Measurements from ENCODE around the gene TP53BP2. TPM values are rescaled to one million over a fixed set of nuclear protein-coding genes. Genes with fewer than 3 reads are reported as not detected.

TP53BP2 gene
- total RNA-seq, 1 donor, result 32.7 TPM

DNA sequence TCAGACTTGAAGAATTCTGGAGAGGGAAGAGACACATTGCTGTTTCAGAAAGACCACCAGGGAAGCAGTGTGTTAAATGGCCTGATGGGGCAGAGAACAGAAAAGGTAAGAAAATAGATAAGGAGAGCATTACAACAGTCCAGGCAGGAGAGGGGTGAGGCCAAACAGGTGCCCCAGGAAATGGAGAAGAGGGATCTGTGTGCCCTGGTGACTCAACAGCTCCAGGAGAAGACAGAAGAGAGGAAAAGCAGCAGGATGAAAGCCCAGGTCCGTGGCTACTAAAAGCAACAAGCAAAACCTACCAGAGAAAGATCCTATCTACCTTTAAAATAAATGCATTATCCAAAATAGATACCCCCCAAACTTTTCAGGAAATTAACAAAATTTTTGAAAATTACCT is 9.2 kb downstream of the TP53BP2 start:
- no peak for DNase-seq (ENCODE audit: low read depth)
- H3K4me3 ChIP-seq (ENCODE audit: low read depth, low read length), result no peak overlapping the region
- TF ChIP-seq CTCF (IDR thresholded peaks at IDR 0.05; ENCODE audit: insufficient read depth, low read length), result no peak

- TF ChIP-seq CTCF (IDR thresholded peaks at IDR 0.05; ENCODE audit: insufficient read depth, low read length), result no peak
- no peak overlapping the region for H3K4me3 ChIP-seq (ENCODE audit: low read depth, low read length)
Observed at GRCh38 chr1:223835754-223836153, 10.0 kb downstream of the TP53BP2 start.

GRCh38 chr1:223834660-223835263 is 11.0 kb downstream of the TP53BP2 start:
- peak; percentile 91 for DNase-seq (ENCODE audit: low read depth)
- peak overlapping the region; percentile 27 for H3K4me3 ChIP-seq (ENCODE audit: low read depth, low read length)
- TF ChIP-seq CTCF (IDR thresholded peaks at IDR 0.05; ENCODE audit: insufficient read depth, low read length), result no peak

More at GRCh38 chr1:223835754-223836153, 10.0 kb downstream of the TP53BP2 start:
- no peak for DNase-seq (ENCODE audit: low read depth)

- TF ChIP-seq CTCF (IDR thresholded peaks at IDR 0.05; ENCODE audit: insufficient read depth, low read length), result no peak
- DNase-seq (ENCODE audit: low read depth), result no peak
- H3K4me3 ChIP-seq (ENCODE audit: low read depth, low read length), result no peak overlapping the region
Observed at GRCh38 chr1:223833948-223834347, 11.8 kb downstream of the TP53BP2 start.

DNA sequence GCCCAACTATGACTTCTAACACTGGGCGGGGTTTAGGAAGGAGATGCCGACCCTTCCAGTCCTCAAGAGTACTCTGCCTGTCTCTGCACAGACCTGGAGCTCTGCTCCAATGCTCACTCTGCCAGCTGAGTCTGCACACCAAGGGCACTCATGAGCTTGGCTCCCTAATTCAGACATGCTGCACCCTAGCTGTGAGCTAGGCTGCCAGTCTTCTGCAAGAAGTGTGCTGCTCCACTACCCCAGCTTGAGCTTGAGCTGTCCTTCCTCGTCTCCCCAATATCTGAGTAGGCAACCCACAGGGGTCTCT is 13.2 kb downstream of the TP53BP2 start:
- TF ChIP-seq CTCF (IDR thresholded peaks at IDR 0.05; ENCODE audit: insufficient read depth, low read length), result no peak
- DNase-seq (ENCODE audit: low read depth), result no peak
- no peak overlapping the region for H3K4me3 ChIP-seq (ENCODE audit: low read depth, low read length)

GRCh38 chr1:223831755-223832636 is 13.8 kb downstream of the TP53BP2 start:
- H3K4me3 ChIP-seq (ENCODE audit: low read depth, low read length), result no peak overlapping the region
- TF ChIP-seq CTCF (IDR thresholded peaks at IDR 0.05; ENCODE audit: insufficient read depth, low read length), result peak; percentile 13
- DNase-seq (ENCODE audit: low read depth), result peak; percentile 82
